ENCODE measurements around the gene RNLS. TPM values are rescaled to one million over a fixed set of nuclear protein-coding genes. Genes with fewer than 3 reads are reported as not detected.

Gene RNLS
- total RNA-seq, 1 experiment from 2014 or later, result not detected

- H3K79me2 ChIP-seq (ENCODE audit: insufficient read depth, low read length), result no peaks in the 10 kb centered on the region
- no peaks in the 10 kb centered on the region for H3K9me2 ChIP-seq (ENCODE audit: insufficient read depth)
- no peak for ATAC-seq
- H2AFZ ChIP-seq (ENCODE audit: low read depth, low read length, poor library complexity, severe bottlenecking), result no peak overlapping the region
- BruUV-seq (replicated peaks), result no TSS peak
- no peak for DNase-seq (ENCODE audit: low read depth, low spot score)
- no peak overlapping the region for H3K27ac ChIP-seq (ENCODE audit: low read depth, low read length)
- H3K4me1 ChIP-seq (ENCODE audit: control insufficient read depth in 1 of 2, insufficient read depth in 2 of 2, low read length in 2 of 2), result no peaks in the 10 kb centered on the region
- no peak for TF ChIP-seq ELF1 (IDR thresholded peaks at IDR 0.05; ENCODE audit: borderline replicate concordance, low read depth)
- TF ChIP-seq ZBTB33 (IDR thresholded peaks at IDR 0.05; ENCODE audit: extremely low read depth, insufficient replicate concordance, low read length), result no peak
- no peak overlapping the region for H3K4me2 ChIP-seq (ENCODE audit: low read length)
- H4K20me1 ChIP-seq (ENCODE audit: insufficient read depth), result no peaks in the 10 kb centered on the region
- no peak overlapping the region for H3K9ac ChIP-seq (ENCODE audit: low read length)
- no peaks in the 10 kb centered on the region for H3K36me3 ChIP-seq (ENCODE audit: control insufficient read depth in 1 of 2, insufficient read depth in 2 of 2, low read length in 2 of 2)
- ChIA-PET POLR2A (no interaction called here), RAD21 (ENCODE audit: low non-redundant PET in 1 of 2, low total read pairs in 2 of 2, uncharacterized antibody in 2 of 2, unreplicated experiment in 2 of 2) (no interaction called here), CTCF (no interaction called here)
- no peaks in the 10 kb centered on the region for H3K27me3 ChIP-seq (ENCODE audit: insufficient read depth, low read length)
- H3K4me3 ChIP-seq (replicated peaks in 1 of 2; ENCODE audit: low read depth in 1 of 2, low read length in 2 of 2), result no peak overlapping the region
- no peaks in the 10 kb centered on the region for H3K9me3 ChIP-seq (ENCODE audit: control insufficient read depth in 1 of 2, insufficient read depth in 1 of 2, low read depth in 1 of 2, low read length in 2 of 2)
- intact Hi-C loops (cut with micrococcal nuclease), result no loop called here
Measured at GRCh38 chr10:88458209-88458608, 124.9 kb downstream of the RNLS start.

GRCh38 chr10:88457660-88458059 is 125.5 kb downstream of the RNLS start:
- no peaks in the 10 kb centered on the region for H3K36me3 ChIP-seq (ENCODE audit: control insufficient read depth in 1 of 2, insufficient read depth in 2 of 2, low read length in 2 of 2)
- no peak for DNase-seq (ENCODE audit: low read depth, low spot score)
- no peaks in the 10 kb centered on the region for H4K20me1 ChIP-seq (ENCODE audit: insufficient read depth)
- H3K4me2 ChIP-seq (ENCODE audit: low read length), result no peak overlapping the region
- H3K9me2 ChIP-seq (ENCODE audit: insufficient read depth), result no peaks in the 10 kb centered on the region
- BruUV-seq (replicated peaks), result no TSS peak
- no peak overlapping the region for H3K27ac ChIP-seq (ENCODE audit: low read depth, low read length)
- no peak for TF ChIP-seq EGR1 (IDR thresholded peaks at IDR 0.05; ENCODE audit: low read depth)
- no peak for TF ChIP-seq ATF3 (IDR thresholded peaks at IDR 0.05)
- no peak for TF ChIP-seq JUND (IDR thresholded peaks at IDR 0.05)
- no peak for TF ChIP-seq ZBTB33 (IDR thresholded peaks at IDR 0.05; ENCODE audit: extremely low read depth, insufficient replicate concordance, low read length)
- no peak for TF ChIP-seq CTCF (IDR thresholded peaks at IDR 0.05 in 2 of 3, conservative IDR thresholded peaks at IDR 0.05 in 1 of 3; ENCODE audit: borderline replicate concordance in 1 of 3, insufficient read depth in 1 of 3, low read depth in 2 of 3, low read length in 2 of 3)
- no peak for TF ChIP-seq CEBPB (IDR thresholded peaks at IDR 0.05; ENCODE audit: low read depth)
- TF ChIP-seq RAD21 (IDR thresholded peaks at IDR 0.05; ENCODE audit: low read depth), result no peak
- TF ChIP-seq SIN3A (IDR thresholded peaks at IDR 0.05; ENCODE audit: low read depth), result no peak
- TF ChIP-seq CBX3 (IDR thresholded peaks at IDR 0.05; ENCODE audit: low read depth), result no peak
- no peak for TF ChIP-seq SP1 (IDR thresholded peaks at IDR 0.05; ENCODE audit: low read depth)
- no peak for ATAC-seq
- no peak overlapping the region for H3K9ac ChIP-seq (ENCODE audit: low read length)
- intact Hi-C loops (cut with micrococcal nuclease), result no loop called here
- H3K4me3 ChIP-seq (replicated peaks in 1 of 2; ENCODE audit: low read depth in 1 of 2, low read length in 2 of 2), result no peak overlapping the region
- ChIA-PET CTCF (no interaction called here), POLR2A (no interaction called here), RAD21 (ENCODE audit: low non-redundant PET in 1 of 2, low total read pairs in 2 of 2, uncharacterized antibody in 2 of 2, unreplicated experiment in 2 of 2) (no interaction called here)
- no peaks in the 10 kb centered on the region for H3K79me2 ChIP-seq (ENCODE audit: insufficient read depth, low read length)
- no peaks in the 10 kb centered on the region for H3K9me3 ChIP-seq (ENCODE audit: control insufficient read depth in 1 of 2, insufficient read depth in 1 of 2, low read depth in 1 of 2, low read length in 2 of 2)
- no peak overlapping the region for H2AFZ ChIP-seq (ENCODE audit: low read depth, low read length, poor library complexity, severe bottlenecking)
- H3K27me3 ChIP-seq (ENCODE audit: insufficient read depth, low read length), result no peaks in the 10 kb centered on the region
- no peaks in the 10 kb centered on the region for H3K4me1 ChIP-seq (ENCODE audit: control insufficient read depth in 1 of 2, insufficient read depth in 2 of 2, low read length in 2 of 2)

All from HCT116 (cell line).